Measurements from ENCODE around the gene ZBED1. TPM values are rescaled to one million over a fixed set of nuclear protein-coding genes. Genes with fewer than 3 reads are reported as not detected.
A peak's percentile ranks its signal among the peaks of the same experiment; 100 is the strongest.
"Not testable (repeated sequence)": the region's sequence is repeated elsewhere in the genome, so short reads cannot be mapped to it uniquely, and the experiment has no call there.

ZBED1 gene
- total RNA-seq, 1 experiment from 2014 or later: 36.9 TPM

DNA sequence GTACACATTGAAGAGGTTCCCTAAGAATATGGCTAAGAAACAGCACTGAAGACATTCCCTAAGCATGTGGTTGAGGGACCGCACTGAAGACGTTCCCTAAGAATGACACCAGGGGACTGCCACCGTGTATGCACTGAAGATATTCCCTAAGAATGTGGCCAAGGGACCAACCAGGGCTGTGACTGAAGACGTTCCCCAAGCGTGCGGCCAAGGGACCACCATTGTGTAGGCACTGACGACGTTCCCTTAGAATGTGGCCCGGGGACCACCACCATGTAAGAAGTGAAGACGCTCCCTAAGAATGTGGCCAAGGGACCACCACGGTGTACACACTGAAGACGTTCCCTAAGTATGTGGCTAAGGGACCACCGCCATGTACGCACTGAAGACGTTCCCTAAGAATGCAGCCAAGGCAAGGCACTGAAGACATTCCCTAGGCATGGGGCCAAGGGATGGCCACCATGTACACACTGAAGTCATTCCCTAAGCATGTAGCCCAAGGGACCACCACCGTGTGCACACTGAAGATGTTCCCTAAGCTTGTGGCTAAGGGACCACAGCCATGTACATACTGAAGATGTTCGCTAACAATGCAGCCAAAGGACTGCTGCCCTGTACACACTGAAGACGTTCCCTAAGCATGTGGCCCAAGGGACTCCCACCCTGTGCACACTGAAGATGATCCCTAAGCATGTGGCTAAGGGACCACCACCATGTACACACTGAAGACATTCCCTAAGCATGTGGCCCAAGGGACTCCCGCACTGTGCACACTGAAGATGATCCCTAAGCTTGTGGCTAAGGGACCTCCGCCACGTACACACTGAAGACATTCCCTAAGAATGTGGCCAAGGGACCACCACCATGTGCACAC lies 22.0 kb downstream of the ZBED1 start:
- DNase-seq (ENCODE audit: extremely low read depth, low read depth): no peak

DNA sequence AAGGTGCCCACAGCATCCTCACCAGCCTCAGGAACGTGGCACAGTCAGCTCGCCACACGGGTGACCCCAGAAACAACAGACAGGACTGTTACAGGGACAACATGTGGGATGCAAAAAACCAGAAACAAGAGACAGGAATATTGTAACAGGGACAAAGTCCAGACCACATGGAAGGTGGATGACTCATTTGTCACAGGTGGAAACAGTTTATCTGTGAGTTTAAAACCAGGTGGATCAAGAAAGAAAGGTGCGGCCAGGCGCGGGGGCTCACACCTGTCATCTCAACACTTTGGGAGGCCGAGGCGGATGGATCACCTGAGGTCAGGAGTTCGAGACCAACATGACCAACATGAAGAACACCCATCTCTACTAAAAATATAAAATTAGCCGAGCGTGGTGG lies 23.5 kb downstream of the ZBED1 start:
- DNase-seq (ENCODE audit: extremely low read depth, low read depth): not testable (repeated sequence)

DNA sequence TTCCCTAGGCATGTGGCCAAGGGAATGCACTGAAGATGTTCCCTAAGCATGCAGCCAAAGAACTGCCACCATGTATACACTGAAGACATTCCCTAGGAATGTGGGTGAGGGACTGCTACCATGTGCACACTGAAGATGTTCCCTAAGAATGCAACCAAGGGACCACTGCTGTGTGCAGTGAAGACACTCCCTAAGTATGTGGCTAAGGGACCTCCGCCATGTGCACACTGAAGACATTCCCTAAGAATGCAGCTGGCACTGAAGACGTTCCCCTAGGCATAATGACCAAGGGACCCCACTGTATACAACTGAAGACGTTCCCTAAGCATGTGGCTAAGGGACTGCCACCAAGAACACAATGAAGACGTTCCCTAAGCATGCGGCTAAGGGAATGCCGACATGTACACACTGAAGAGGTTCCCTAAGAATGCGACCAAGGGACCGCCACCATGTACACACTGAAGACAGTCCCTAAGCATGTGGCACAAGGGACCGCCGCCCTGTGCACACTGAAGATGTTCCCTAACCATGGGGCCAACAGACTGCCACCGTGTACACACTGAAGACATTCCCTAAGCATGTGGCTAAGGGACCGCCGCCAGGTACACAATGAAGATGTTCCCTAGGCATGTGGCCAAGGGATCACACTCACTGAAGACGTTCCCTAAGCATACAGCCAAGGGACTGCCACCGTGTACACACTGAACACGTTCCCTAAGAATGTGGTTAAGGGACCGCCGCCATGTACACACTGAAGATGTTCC lies 25.6 kb downstream of the ZBED1 start:
- no peak for DNase-seq (ENCODE audit: extremely low read depth, low read depth)

DNA sequence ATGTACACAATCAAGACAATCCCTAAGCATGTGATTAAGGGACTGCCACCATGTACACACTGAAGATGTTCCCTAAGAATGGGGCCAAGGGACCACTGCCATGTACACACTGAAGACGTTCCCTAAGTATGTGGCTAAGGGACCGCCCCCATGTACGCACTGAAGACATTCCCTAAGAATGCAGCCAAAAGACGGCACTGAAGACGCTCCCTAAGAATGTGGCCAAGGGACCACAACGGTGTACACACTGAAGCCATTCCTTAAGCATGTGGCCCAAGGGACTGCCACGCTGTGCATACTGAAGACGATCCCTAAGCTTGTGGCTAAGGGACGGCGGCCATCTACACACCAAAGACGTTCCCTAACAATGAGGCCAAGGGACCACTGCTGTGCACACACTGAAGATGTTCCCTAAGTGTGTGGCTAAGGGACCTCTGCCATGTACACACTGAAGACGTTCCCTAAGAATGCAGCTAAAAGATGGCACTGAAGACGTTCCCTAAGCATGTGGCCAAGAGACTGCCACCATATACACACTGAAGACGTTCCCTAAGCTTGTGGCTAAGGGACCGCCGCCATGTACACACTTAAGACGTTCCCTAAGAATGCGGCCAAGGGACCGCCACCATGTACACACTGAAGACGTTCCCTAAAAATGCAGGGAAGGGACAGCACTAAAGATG lies 26.4 kb downstream of the ZBED1 start:
- DNase-seq (ENCODE audit: extremely low read depth, low read depth): no peak

DNA sequence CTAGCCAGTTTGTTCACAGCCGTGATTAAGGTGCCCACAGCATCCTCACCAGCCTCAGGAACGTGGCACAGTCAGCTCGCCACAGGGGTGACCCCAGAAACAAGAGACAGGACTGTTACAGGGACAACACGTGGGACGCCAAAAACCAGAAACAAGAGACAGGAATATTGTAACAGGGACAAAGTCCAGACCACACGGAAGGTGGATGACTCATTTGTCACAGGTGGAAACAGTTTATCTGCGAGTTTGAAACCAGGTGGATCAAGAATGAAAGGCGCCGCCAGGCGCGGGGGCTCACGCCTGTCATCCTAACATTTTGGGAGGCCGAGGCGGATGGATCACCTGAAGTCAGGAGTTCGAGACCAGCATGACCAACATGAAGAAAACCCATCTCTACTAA lies 27.7 kb downstream of the ZBED1 start:
- not testable (repeated sequence) for DNase-seq (ENCODE audit: extremely low read depth, low read depth)

DNA sequence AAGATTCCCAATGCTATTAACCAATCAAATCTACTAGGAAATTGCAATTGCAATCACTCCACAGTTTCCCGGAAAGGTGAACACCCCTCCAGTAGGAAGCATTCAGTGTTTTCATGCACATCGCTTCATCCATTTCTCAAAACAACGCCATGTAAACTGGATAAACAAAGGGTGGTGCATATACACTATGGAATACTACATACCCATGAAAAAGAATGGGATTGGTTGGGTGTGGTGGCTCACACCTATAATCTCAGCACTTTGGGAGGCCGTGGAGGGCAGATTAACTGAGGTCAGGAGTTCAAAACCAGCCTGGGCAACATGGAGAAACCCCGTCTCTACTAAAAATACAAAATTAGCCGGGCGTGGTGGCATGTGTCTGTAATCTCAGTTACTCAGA lies 29.1 kb downstream of the ZBED1 start:
- DNase-seq (ENCODE audit: extremely low read depth, low read depth): no peak

DNA sequence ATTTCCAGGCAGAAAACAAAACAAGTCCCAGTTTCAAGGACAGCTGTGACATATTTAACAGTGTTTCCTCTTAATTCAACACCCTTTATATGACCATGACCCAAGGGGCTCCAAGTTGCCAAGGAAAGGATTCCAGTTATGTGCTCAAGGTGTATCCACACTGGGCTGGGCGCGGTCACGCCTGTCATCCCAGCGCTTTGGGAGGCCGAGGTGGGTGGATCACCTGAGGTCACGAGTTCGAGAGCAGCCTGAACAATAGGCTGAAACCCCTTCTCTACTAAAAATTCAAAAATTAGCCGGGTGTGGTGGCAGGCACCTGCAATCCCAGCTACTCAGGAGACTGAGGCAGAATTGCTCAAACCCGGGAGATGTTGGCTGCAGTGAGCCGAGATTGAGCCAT lies 29.6 kb downstream of the ZBED1 start:
- DNase-seq (ENCODE audit: extremely low read depth, low read depth): not testable (repeated sequence)

DNA sequence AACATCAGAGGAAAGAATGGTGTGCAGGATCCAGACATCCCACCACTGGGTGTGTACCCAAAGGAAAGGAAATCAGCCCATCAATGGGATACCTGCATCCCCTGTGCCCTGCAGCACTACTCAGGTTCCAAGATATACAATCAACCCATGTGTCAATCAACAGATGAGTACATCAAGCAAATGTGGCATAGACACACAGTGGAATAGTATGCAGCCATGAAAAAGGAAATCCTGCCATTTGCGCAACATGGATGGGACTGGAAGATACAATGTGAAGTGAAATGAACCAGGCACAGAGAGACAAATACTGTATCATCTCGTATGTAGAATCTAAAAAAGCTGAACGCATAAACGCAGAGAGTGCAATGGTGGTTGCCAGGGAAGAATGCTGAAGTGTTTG lies 30.9 kb downstream of the ZBED1 start:
- DNase-seq (ENCODE audit: extremely low read depth, low read depth): not testable (repeated sequence)

DNA sequence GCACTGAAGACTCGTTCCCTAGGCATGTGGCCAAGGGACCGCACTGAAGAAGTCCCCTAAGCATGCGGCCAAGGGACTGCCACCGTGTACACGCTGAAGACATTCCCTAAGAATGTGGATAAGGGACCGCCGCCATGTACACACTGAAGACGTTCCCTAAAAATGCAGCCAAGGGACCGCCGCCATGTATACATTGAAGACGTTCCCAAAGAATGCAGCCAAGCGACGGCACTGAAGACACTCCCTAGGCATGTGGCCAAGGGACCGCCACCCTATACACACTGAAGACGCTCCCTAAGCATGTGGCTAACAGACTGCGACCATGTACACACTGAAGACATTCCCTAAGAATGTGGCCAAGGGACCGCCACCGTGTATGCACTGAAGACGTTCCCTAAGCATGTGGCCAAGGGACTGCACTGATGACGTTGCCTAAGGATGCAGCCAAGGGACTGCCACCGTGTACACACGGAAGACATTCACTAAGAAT lies 31.5 kb downstream of the ZBED1 start:
- no peak for DNase-seq (ENCODE audit: extremely low read depth, low read depth)

DNA sequence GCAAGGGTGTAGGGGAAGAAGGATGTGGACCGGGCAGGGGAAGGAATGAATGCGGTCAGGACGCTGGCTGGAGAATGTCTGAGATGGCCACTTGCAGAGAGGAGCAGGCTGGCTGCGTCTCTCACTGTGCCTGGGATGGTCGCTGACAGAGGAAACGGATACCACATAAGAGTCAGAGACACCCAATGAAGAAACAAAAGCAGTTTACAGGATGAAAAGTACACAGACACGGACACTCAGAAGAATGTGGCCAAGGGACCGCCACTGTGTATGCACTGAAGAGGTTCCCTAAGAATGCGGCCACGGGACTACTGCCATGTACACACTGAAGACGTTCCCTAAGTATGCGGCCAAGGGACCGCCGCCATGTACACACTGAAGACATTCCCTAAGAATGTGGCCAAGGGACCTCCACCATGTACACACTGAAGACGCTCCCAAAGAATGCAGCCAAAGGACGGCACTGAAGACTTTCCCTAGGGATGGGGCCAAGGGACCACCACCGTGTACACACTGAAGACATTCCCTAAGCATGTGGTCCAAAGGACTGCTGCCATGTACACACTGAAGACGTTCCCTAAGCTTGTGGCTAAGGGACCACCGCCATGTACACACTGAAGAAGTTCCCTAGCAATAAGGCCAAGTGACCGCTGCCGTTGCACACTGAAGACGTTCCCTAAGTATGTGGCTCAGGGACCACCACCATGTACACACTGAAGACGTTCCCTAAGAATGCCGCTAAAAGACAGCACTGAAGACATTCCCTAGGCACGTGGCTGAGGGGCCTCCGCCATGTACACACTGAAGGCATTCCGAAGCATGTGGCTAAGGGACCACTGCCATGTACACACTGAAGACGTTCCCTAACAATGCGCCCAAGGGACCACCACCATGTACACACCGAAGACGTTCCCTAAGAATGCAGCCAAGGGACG lies 32.2 kb downstream of the ZBED1 start:
- DNase-seq (ENCODE audit: extremely low read depth, low read depth): no peak

DNA sequence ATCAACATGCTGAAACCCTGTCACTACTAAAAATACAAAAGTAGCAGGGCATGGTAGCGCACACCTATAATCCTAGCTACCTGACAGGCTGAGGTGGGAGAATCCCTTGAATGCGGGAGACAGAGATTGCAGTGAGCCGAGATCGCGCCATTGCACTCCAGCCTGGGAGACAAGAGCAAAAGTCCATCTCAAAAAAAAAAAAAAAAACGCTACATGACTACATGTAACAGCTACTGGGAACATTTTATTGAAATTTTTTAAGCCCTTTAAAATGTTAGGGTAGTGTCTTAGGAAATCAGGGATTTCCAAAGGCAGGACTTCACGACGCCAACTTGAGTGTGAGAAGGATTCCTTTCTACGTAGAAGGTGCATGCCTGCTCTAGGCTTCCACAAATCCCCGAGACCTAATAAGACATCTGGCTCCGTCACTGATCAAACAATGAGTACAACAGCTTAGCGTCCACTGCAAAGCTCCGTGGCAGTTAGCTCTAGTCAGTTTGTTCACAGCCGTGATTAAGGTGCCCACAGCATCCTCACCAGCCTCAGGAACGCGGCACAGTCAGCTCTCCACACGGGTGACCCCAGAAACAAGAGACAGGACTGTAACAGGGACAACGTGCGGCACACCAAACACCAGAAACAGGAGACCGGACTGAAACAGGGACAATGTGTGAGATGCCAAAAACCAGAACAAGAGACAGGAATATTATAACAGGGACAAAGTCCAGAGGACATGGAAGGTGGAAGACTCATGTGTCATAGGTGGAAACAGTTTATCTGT lies 33.7 kb downstream of the ZBED1 start:
- no peak for DNase-seq (ENCODE audit: extremely low read depth, low read depth)

DNA sequence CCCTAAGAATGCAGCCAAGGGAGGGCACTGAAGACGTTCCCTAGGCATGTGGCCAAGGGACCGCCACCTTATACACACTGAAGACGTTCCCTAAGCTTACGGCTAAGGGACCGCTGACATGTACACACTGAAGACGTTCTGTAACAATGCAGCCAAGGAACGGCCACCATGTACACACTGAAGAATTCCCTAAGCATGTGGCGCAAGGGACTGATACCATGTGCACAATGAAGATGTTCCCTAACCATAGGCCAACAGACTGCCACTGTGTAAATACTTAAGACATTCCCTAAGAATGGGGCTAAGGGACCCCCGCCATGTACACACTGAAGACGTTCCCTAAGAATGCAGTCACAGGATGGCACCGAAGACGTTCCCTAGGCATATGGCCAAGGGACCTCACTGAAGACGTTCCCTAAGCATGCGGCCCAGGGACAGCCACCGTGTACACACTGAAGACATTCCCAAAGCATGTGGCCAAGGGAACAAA lies 36.1 kb downstream of the ZBED1 start:
- no peak for DNase-seq (ENCODE audit: extremely low read depth, low read depth)

DNA sequence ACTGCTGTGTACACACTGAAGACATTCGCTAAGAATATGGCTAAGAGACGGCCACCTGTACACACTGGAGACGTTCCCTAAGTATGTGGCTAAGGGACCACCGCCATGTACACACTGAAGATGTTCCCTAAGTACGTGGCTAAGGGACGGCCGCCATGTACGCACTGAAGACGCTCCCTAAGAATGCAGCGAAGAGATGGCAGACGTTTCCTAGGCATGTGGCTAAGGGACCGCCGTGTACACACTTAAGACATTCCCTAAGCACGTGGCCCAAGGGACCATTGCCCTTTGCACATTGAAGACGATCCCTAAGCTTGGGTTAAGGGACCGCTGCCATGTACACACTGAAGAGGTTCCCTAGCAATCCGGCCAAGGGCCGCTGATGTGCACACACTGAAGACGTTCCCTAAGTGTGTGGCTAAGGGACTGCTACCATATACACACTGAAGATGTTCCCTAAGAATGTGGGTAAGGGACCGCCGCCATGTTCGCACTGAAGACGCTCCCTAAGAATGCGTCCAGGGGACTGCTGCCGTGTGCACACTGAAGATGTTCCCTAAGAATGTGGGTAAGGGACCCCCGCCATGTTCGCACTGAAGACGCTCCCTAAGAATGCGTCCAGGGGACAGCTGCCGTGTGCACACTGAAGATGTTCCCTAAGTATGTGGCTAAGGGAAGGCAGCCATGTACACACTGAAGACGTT lies 36.7 kb downstream of the ZBED1 start:
- DNase-seq (ENCODE audit: extremely low read depth, low read depth): no peak

DNA sequence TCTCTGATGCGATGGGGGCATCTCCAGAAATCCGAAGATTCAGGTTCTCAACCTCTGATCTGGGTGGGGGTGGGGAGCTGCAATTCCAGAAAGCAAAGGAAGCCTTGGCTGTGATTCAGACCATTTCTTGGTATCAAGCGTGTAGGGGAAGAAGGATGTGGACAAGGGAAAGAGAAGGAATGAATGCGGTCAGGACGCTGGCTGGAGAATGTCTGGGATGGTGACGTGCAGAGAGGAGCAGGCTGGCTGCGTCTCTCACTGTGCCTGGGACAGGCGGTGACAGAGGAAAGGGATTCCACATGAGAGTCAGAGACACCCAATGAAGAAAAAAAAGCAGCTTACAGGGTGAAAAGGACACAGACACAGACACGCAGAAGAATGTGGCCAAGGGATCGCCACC lies 37.3 kb downstream of the ZBED1 start:
- not testable (repeated sequence) for DNase-seq (ENCODE audit: extremely low read depth, low read depth)

DNA sequence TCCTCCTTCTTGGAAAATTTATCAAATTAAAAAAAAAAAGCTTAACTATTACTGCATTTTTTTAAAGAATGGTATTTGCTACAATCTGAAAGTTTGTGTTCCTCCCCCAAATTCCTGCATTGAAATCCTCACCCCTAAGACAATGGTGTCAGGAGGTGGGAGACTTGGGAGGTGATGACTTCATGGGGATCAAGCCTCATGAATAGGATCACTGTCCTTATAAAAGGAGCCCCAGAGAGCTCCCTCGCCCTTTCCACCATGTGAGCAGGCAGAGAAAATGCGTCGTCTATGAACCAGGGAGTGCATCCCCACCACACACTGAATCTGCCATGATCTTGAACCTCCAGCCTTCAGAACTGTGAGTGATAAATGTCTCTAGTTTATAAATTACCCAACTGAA lies 38.0 kb downstream of the ZBED1 start:
- DNase-seq (ENCODE audit: extremely low read depth, low read depth): no peak

DNA sequence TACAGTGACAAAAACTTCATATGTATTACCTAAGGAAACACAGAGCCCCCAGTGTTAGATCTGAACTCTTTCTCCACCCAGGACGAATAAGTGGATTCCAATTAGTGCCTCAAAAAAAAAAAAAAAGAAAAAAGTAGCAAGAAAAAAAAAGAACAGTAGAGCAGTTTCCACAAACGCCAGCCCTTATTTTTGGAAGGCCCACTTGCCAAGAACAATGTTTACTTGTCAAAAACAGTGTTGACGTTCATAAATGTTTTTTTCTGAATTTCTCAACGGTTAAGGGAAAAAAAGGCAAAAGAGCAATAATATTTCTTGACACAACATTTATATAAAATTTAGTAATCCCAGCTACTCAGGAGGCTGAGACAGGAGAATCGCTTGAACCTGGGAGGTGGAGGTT lies 38.7 kb downstream of the ZBED1 start:
- no peak for DNase-seq (ENCODE audit: extremely low read depth, low read depth)

DNA sequence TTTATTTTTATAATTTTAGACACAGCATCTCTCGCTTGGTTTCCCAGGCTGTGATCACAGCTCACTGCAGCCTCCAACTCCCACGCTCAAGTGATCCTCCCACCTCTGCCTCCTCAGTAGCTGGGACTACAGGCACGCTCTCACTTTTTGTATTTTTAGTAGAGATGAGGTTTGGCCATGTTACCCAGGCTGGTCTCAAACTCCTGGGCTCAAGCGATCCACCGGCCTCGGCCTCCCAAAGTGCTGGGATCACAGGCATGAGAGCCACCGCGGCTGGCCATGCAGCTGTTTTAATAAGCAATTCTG lies 39.1 kb downstream of the ZBED1 start:
- no peak for DNase-seq (ENCODE audit: extremely low read depth, low read depth)

DNA sequence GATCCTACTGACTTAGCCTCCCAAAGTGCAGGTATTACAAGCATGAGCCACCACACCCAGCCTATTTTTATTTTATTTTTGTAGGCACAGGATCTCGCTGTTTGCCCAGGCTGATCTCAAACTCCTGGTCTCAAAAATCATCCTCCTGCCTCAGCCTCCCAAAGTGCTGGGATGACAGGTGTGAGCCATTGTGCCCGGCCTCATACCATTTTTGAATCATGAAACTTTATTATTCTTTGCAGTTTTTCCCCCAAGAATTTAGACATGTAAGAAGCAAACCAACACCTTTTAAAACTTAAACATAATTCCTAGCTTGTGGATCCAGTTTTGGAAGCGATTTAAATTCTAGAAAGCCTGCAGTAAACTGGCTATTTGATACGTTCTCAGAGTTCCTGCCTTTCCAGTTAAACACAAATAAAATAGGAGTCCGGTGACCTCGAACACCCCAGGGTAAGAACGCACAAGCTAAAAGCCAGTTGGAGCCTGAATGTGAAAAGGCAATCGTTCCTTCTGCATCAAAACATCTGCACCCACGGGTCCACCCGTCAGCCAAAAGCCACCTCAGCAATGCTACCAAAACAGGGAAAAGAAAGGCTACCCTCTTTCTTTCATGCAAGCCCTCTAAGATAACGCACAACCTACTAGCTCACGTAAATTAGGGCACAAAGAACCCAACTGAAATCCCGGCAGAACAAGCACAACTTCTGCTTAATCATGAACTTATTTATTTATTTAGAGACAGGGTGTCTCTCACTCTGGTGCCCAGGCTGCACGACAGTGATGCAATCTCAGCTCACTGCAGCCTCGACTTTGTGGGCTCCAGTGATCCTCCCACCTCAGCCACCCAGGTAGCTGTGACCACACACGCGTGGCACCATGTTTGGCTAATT lies 39.7 kb downstream of the ZBED1 start:
- peak; percentile 11 for DNase-seq (ENCODE audit: extremely low read depth, low read depth)
